ENCODE data around the gene LGR5.
A peak's percentile ranks its signal among the peaks of the same experiment; 100 is the strongest.

LGR5 gene

GRCh38 chr12:71445071-71445470 is 5.5 kb downstream of the LGR5 start:
- H3K4me3 ChIP-seq (ENCODE audit: low read length): no peak overlapping the region
- no peak for DNase-seq (ENCODE audit: low read depth)
- no peak for TF ChIP-seq CTCF (conservative IDR thresholded peaks at IDR 0.05; ENCODE audit: low read length)

GRCh38 chr12:71447691-71448132 is 8.1 kb downstream of the LGR5 start:
- TF ChIP-seq CTCF (conservative IDR thresholded peaks at IDR 0.05; ENCODE audit: low read length): no peak
- peak; percentile 4 for DNase-seq (ENCODE audit: low read depth)
- no peak overlapping the region for H3K4me3 ChIP-seq (ENCODE audit: low read length)

GRCh38 chr12:71448150-71448581 is 8.6 kb downstream of the LGR5 start:
- H3K4me3 ChIP-seq (ENCODE audit: low read length): no peak overlapping the region
- peak; percentile 16 for DNase-seq (ENCODE audit: low read depth)
- no peak for TF ChIP-seq CTCF (conservative IDR thresholded peaks at IDR 0.05; ENCODE audit: low read length)

- no peak for TF ChIP-seq CTCF (conservative IDR thresholded peaks at IDR 0.05; ENCODE audit: low read length)
- DNase-seq (ENCODE audit: low read depth): no peak
- H3K4me3 ChIP-seq (ENCODE audit: low read length): no peak overlapping the region
Observed at GRCh38 chr12:71449373-71450070, 9.9 kb downstream of the LGR5 start.

GRCh38 chr12:71452006-71452405 is 12.4 kb downstream of the LGR5 start:
- TF ChIP-seq CTCF (conservative IDR thresholded peaks at IDR 0.05; ENCODE audit: low read length): no peak
- no peak for DNase-seq (ENCODE audit: low read depth)
- H3K4me3 ChIP-seq (ENCODE audit: low read length): no peak overlapping the region

- no peak for DNase-seq (ENCODE audit: low read depth)
- H3K4me3 ChIP-seq (ENCODE audit: low read length): no peak overlapping the region
- TF ChIP-seq CTCF (conservative IDR thresholded peaks at IDR 0.05; ENCODE audit: low read length): no peak
Observed at GRCh38 chr12:71455028-71455737, 15.6 kb downstream of the LGR5 start.

GRCh38 chr12:71456316-71456715 is 16.7 kb downstream of the LGR5 start:
- H3K4me3 ChIP-seq (ENCODE audit: low read length): no peak overlapping the region
- no peak for TF ChIP-seq CTCF (conservative IDR thresholded peaks at IDR 0.05; ENCODE audit: low read length)
- DNase-seq (ENCODE audit: low read depth): no peak

Measured in AG10803 (cell line).